OCI-LY1 (cell line): Measurements from ENCODE around the gene KY.

Source experiments
- H2AFZ ChIP-seq: fragments of 200-600 bp; sonication (generic), shearing (Covaris generic); 2 replicates; pipeline ENCODE4 v1.6.0; 2014; ENCODE audit warnings: antibody characterized with exemption, mild to moderate bottlenecking, low read length
- H3F3A ChIP-seq: fragments of 200-600 bp; sonication (generic), shearing (Covaris generic); 2 replicates; pipeline ENCODE4 v1.6.0; 2014; ENCODE audit warnings: mild to moderate bottlenecking, antibody characterized with exemption, low read length, moderate library complexity; ENCODE audit not compliant: insufficient read depth
- H3K27ac ChIP-seq: fragments of 200-600 bp; sonication (generic); 2 replicates; pipeline ENCODE4 v1.5.1; 2014; ENCODE audit warnings: low read length, mixed run types, mild to moderate bottlenecking, low read depth; ENCODE audit not compliant: poor library complexity, severe bottlenecking
- H3K27me3 ChIP-seq: fragments of 200-600 bp; sonication (generic); 2 replicates; pipeline ENCODE4 v1.6.0; 2014; ENCODE audit warnings: antibody characterized with exemption, mild to moderate bottlenecking, low read length, moderate library complexity; ENCODE audit not compliant: insufficient read depth
- H3K36me3 ChIP-seq: fragments of 200-600 bp; sonication (generic); 2 replicates; pipeline ENCODE4 v1.6.1; 2014; ENCODE audit warnings: mild to moderate bottlenecking, antibody characterized with exemption, low read length, moderate library complexity, mixed read lengths; ENCODE audit not compliant: insufficient read depth
- H3K4me1 ChIP-seq: fragments of 200-600 bp; sonication (generic); 2 replicates; pipeline ENCODE4 v1.5.1; 2014; ENCODE audit warnings: mild to moderate bottlenecking, low read length, moderate library complexity; ENCODE audit not compliant: insufficient read depth, severe bottlenecking
- H3K4me2 ChIP-seq: fragments of 200-600 bp; sonication (generic), shearing (Covaris generic); 2 replicates; pipeline ENCODE4 v1.6.1; 2014; ENCODE audit warnings: low read length
- H3K4me3 ChIP-seq: fragments of 200-600 bp; sonication (generic); 2 replicates; pipeline ENCODE4 v1.5.1; 2014; ENCODE audit warnings: low read length, low read depth, mild to moderate bottlenecking, mixed read lengths; ENCODE audit not compliant: poor library complexity, severe bottlenecking
- H3K79me2 ChIP-seq: fragments of 200-600 bp; shearing (Covaris generic); 2 replicates; pipeline ENCODE4 v1.6.1; 2016; ENCODE audit warnings: mixed run types, low read length, mixed read lengths; ENCODE audit not compliant: insufficient read depth
- H3K9ac ChIP-seq: fragments of 200-600 bp; sonication (generic), shearing (Covaris generic); 2 replicates; pipeline ENCODE4 v1.6.1; 2014; ENCODE audit warnings: mild to moderate bottlenecking, low read length, mixed read lengths
- H3K9me2 ChIP-seq: fragments of 200-600 bp; sonication (generic), shearing (Covaris generic); 2 replicates; pipeline ENCODE4 v1.6.1; 2014; ENCODE audit warnings: low read depth, mild to moderate bottlenecking, low read length, mixed read lengths
- H3K9me3 ChIP-seq: fragments of 200-600 bp; shearing (Covaris generic); 2 replicates; pipeline ENCODE4 v1.6.1; 2014; ENCODE audit warnings: low read length, mixed read lengths
- H4K20me1 ChIP-seq: fragments of 200-600 bp; sonication (generic), shearing (Covaris generic); 2 replicates; pipeline ENCODE4 v1.6.0; 2016; ENCODE audit warnings: mild to moderate bottlenecking, low read length; ENCODE audit not compliant: insufficient read depth
- EZH2 ChIP-seq: fragments of 200-600 bp; sonication (generic), shearing (Covaris generic); IDR thresholded peaks from 2 replicates; pipeline ENCODE4 v1.8.0; 2017; ENCODE audit warnings: borderline replicate concordance, mixed run types, mild to moderate bottlenecking, antibody characterized with exemption, low read length, moderate library complexity, mixed read lengths
- TF ChIP-seq, protein P1 (sequence below): fragments of 200-600 bp; sonication (generic), shearing (Covaris generic); IDR thresholded peaks from 2 replicates; pipeline ENCODE4 v1.5.1; 2017; ENCODE audit warnings: mild to moderate bottlenecking, antibody characterized with exemption, low read length, moderate library complexity, mixed read lengths

KY gene

DNA sequence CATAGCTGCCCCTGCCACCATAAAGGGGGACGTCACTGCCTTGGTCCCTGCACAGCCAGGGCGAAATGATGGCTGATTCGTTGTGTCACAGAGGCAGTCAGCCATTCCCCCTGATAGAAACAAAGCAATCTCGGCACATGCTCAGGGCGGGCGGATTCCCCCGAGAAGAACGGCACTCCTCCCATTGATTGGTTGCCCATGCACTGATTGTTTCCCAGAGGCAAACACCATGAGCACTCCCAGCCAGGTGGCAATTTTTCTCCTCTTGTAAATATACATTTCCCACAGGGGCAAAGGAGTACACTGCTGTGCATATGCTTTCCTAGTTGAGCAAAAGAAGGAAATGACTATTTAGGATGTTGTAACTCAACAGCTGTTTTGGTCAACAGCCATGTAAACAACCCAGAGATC is 56.5 kb downstream of the KY start:
- Histone ChIP-seq H3K4me1 (no peaks in the 10 kb centered on the region), H3K9me2 (no peaks in the 10 kb centered on the region), H3K36me3 (no peaks in the 10 kb centered on the region), H4K20me1 (no peaks in the 10 kb centered on the region), H3K79me2 (no peaks in the 10 kb centered on the region), H3K4me3 (no peak overlapping the region), H2AFZ (no peak overlapping the region), H3K27me3 (peaks cover 5% of the 10 kb centered on the region; the same call in 1 of the 2 replicates), H3K4me2 (no peak overlapping the region), H3F3A (no peaks in the 10 kb centered on the region), H3K9me3 (no peaks in the 10 kb centered on the region), H3K9ac (no peak overlapping the region), H3K27ac (no peak overlapping the region)
- TF ChIP-seq, protein P1, sequence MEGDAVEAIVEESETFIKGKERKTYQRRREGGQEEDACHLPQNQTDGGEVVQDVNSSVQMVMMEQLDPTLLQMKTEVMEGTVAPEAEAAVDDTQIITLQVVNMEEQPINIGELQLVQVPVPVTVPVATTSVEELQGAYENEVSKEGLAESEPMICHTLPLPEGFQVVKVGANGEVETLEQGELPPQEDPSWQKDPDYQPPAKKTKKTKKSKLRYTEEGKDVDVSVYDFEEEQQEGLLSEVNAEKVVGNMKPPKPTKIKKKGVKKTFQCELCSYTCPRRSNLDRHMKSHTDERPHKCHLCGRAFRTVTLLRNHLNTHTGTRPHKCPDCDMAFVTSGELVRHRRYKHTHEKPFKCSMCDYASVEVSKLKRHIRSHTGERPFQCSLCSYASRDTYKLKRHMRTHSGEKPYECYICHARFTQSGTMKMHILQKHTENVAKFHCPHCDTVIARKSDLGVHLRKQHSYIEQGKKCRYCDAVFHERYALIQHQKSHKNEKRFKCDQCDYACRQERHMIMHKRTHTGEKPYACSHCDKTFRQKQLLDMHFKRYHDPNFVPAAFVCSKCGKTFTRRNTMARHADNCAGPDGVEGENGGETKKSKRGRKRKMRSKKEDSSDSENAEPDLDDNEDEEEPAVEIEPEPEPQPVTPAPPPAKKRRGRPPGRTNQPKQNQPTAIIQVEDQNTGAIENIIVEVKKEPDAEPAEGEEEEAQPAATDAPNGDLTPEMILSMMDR: no peak
- TF ChIP-seq EZH2: no peak

DNA sequence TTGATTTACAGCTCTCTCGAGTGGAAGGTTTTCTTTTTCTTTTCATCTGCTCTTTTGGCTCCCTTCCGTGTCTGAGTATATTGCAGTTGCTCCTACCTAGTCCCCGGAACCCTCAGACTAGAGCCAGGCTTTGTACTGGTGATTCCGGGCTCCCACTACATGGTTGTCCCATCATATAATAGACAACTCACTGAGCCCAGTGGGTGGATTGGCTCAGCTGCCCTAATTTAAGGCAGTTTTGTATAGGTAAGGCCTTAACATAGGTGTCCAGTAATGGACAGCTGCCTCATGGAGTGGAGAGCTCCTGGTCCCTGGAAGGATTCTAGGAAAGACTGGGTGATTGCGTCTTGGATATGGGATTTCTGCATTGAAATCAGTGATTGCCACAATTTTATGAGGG is 58.0 kb downstream of the KY start:
- H3K36me3 ChIP-seq: no peaks in the 10 kb centered on the region
- no peaks in the 10 kb centered on the region for H3K79me2 ChIP-seq
- H3K27me3 ChIP-seq: no peaks in the 10 kb centered on the region; the same call in 1 of the 2 replicates
- H3F3A ChIP-seq: no peaks in the 10 kb centered on the region
- H4K20me1 ChIP-seq: no peaks in the 10 kb centered on the region
- H3K4me2 ChIP-seq: no peak overlapping the region
- H3K9me3 ChIP-seq: no peaks in the 10 kb centered on the region
- no peak overlapping the region for H3K4me3 ChIP-seq
- no peaks in the 10 kb centered on the region for H3K4me1 ChIP-seq
- no peak for TF ChIP-seq EZH2
- TF ChIP-seq, protein P1: no peak
- H3K27ac ChIP-seq: no peak overlapping the region
- H2AFZ ChIP-seq: no peak overlapping the region
- H3K9me2 ChIP-seq: 0 out of 2 replicates have a peak, but pooled peaks cover 3% of the 10 kb centered on the region
- no peak overlapping the region for H3K9ac ChIP-seq

DNA sequence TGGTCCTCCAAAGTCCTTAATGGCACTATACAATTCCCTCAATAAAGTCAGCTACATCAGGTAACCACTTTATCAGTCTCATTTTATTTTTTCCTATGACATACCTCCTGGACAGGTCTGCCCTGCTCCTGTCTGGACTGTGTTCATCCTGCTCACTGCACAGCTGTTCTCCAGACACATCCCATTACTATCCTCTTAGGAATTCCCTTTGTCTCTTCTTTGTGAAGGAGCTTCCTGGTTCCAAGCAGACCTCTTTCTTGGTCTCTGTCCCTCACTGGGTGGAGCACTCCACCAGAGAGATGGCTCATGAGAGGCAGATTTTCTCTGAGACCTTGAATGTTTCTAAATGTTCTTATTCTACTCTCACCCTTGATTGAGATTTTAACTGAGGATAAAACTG is 60.1 kb downstream of the KY start:
- Histone ChIP-seq H2AFZ (no peak overlapping the region), H3K4me2 (no peak overlapping the region), H3K9me3 (no peaks in the 10 kb centered on the region), H3K9me2 (0 out of 2 replicates have a peak, but pooled peaks cover 3% of the 10 kb centered on the region), H3F3A (no peaks in the 10 kb centered on the region), H3K9ac (no peak overlapping the region), H3K36me3 (no peaks in the 10 kb centered on the region), H3K27ac (no peak overlapping the region), H3K4me3 (no peak overlapping the region), H3K27me3 (no peaks in the 10 kb centered on the region), H4K20me1 (no peaks in the 10 kb centered on the region), H3K79me2 (no peaks in the 10 kb centered on the region), H3K4me1 (no peaks in the 10 kb centered on the region)
- TF ChIP-seq EZH2: no peak
- TF ChIP-seq, protein P1: no peak
